H1 (cell line): Measurements from ENCODE around the gene OSBP2. TPM values are rescaled to one million over a fixed set of nuclear protein-coding genes. Genes with fewer than 3 reads are reported as not detected.

Experiments
- CTCF ChIA-PET: fragments of 300-600 bp; sonication (Branson Sonifier 250); formaldehyde crosslinking; loops from one replicate; lab custom pipeline; 2021; ENCODE audit not compliant: partially characterized antibody; lab: Charles Lee
- POLR2A ChIA-PET: fragments of 300-600 bp; sonication (Branson Sonifier 250); formaldehyde crosslinking; loops from one replicate; lab custom pipeline; 2021; ENCODE audit warnings: inconsistent platforms; ENCODE audit not compliant: partially characterized antibody; lab: Charles Lee
- DNase-seq, 2 experiments: peaks; one replicate each; pipeline versions ENCODE4 v3.0.0 to v3.0.0-alpha.2; 2010 to 2022; ENCODE audit warnings: low spot score in 2 of 2, low read depth in 1 of 2, mixed read lengths in 1 of 2
- FAIRE-seq: peaks from 2 replicates; lab custom pipeline; 2011; peaks lifted over from hg19 to GRCh38; lab: Jason Lieb, UNC
- H2AFZ ChIP-seq: 2 replicates; pipeline ENCODE4 v1.8.1; 2012; ENCODE audit warnings: low read length, inconsistent platforms
- H2AK5ac ChIP-seq: 2 replicates; pipeline ENCODE4 v1.6.1; 2013; ENCODE audit warnings: low read depth, low read length
- H2BK120ac ChIP-seq: replicated peaks from 2 replicates; pipeline ENCODE3; 2013; ENCODE audit warnings: low read depth, low read length, inconsistent platforms
- H2BK12ac ChIP-seq: 2 replicates; pipeline ENCODE4 v1.6.1; 2013; ENCODE audit warnings: low read depth, low read length
- H2BK15ac ChIP-seq: 2 replicates; pipeline ENCODE4 v1.6.1; 2013; ENCODE audit warnings: low read length
- H2BK20ac ChIP-seq: 2 replicates; pipeline ENCODE4 v1.6.1; 2013; ENCODE audit warnings: low read length
- H2BK5ac ChIP-seq: 2 replicates; pipeline ENCODE4 v1.6.1; 2013; ENCODE audit warnings: low read depth, low read length
- H3K14ac ChIP-seq: 2 replicates; pipeline ENCODE4 v1.6.1; 2013; ENCODE audit warnings: inconsistent platforms; ENCODE audit not compliant: insufficient read length
- H3K18ac ChIP-seq: 2 replicates; pipeline ENCODE4 v1.6.1; 2013; ENCODE audit warnings: low read length; ENCODE audit errors: extremely low read depth
- H3K23ac ChIP-seq: 2 replicates; pipeline ENCODE4 v1.6.1; 2013; ENCODE audit warnings: inconsistent platforms; ENCODE audit not compliant: insufficient read length
- H3K23me2 ChIP-seq: 2 replicates; pipeline ENCODE4 v1.6.1; 2013; ENCODE audit warnings: low read depth, low read length
- H3K27ac ChIP-seq: 2 replicates; pipeline ENCODE4 v1.6.1; 2011; ENCODE audit warnings: low read depth, low read length, inconsistent platforms
- H3K27me3 ChIP-seq, 4 experiments: replicated peaks in 1 of 4; 1 replicate in 1 of 4; 2 replicates in 3 of 4; pipeline versions ENCODE4 v1.6.1 to v1.8.1; 2011 to 2013; ENCODE audit warnings: low read length in 3 of 4, mild to moderate bottlenecking in 3 of 4, inconsistent platforms in 2 of 4, mixed read lengths in 2 of 4, moderate library complexity in 1 of 4; ENCODE audit not compliant: control insufficient read depth in 3 of 4, insufficient read depth in 3 of 4; ENCODE audit errors: extremely low read depth in 1 of 4
- H3K36me3 ChIP-seq, 4 experiments: 2 replicates each; pipeline versions ENCODE4 v1.6.1 to v1.8.1; 2011 to 2013; ENCODE audit warnings: mild to moderate bottlenecking in 4 of 4, low read length in 3 of 4, moderate library complexity in 2 of 4, control low read depth in 1 of 4, inconsistent platforms in 1 of 4; ENCODE audit not compliant: insufficient read depth in 4 of 4, control insufficient read depth in 2 of 4
- H3K4ac ChIP-seq: replicated peaks from 2 replicates; pipeline ENCODE3; 2013; ENCODE audit warnings: low read length, low read depth, mixed read lengths, inconsistent platforms; ENCODE audit not compliant: insufficient read length
- H3K4me1 ChIP-seq, 4 experiments: replicated peaks in 1 of 4; 1 replicate in 1 of 4; 2 replicates in 3 of 4; pipeline versions ENCODE4 v1.6.1 to v1.8.1; 2011 to 2013; ENCODE audit warnings: low read length in 3 of 4, inconsistent platforms in 2 of 4, mixed read lengths in 1 of 4; ENCODE audit not compliant: insufficient read depth in 4 of 4, control insufficient read depth in 3 of 4
- H3K4me2 ChIP-seq, 2 experiments: 2 replicates each; pipeline versions ENCODE4 v1.6.1 to v1.8.1; 2011 to 2013; ENCODE audit warnings: low read depth in 2 of 2, low read length in 2 of 2, control low read depth in 1 of 2, inconsistent platforms in 1 of 2, mild to moderate bottlenecking in 1 of 2; ENCODE audit not compliant: insufficient read depth in 1 of 2
- H3K4me3 ChIP-seq, 4 experiments: fragments of 200-600, 300-600 bp in 1 of 4; sonication (generic), shearing (Covaris generic), sonication (Bioruptor Twin) in 1 of 4; 2 replicates each; pipeline versions ENCODE4 v1.5.1 to v1.8.1; 2011 to 2016; ENCODE audit warnings: low read length in 4 of 4, low read depth in 3 of 4, control low read depth in 2 of 4, inconsistent platforms in 2 of 4, mild to moderate bottlenecking in 2 of 4, mixed read lengths in 1 of 4, moderate library complexity in 1 of 4; ENCODE audit not compliant: insufficient read depth in 2 of 4; ENCODE audit errors: extremely low read depth in 1 of 4
- H3K56ac ChIP-seq: replicated peaks from 2 replicates; pipeline ENCODE3; 2013; ENCODE audit warnings: low read depth, mild to moderate bottlenecking, mixed read lengths, low read length, inconsistent platforms; ENCODE audit not compliant: insufficient read length
- H3K79me1 ChIP-seq: 2 replicates; pipeline ENCODE4 v1.6.1; 2013; ENCODE audit warnings: low read depth, low read length, control low read depth
- H3K79me2 ChIP-seq, 2 experiments: 2 replicates each; pipeline versions ENCODE4 v1.6.1 to v1.8.1; 2012 to 2013; ENCODE audit warnings: low read length in 2 of 2, mild to moderate bottlenecking in 2 of 2, inconsistent platforms in 1 of 2; ENCODE audit not compliant: insufficient read depth in 2 of 2, control insufficient read depth in 1 of 2
- H3K9ac ChIP-seq, 4 experiments: replicated peaks in 1 of 4; 1 replicate in 1 of 4; 2 replicates in 3 of 4; pipeline versions ENCODE4 v1.6.1 to v1.8.1; 2011 to 2013; ENCODE audit warnings: low read depth in 3 of 4, low read length in 3 of 4, control low read depth in 2 of 4, mild to moderate bottlenecking in 2 of 4, moderate library complexity in 2 of 4, inconsistent platforms in 1 of 4; ENCODE audit errors: extremely low read depth in 1 of 4
- H3K9me3 ChIP-seq, 2 experiments: 2 replicates each; pipeline versions ENCODE4 v1.6.1 to v1.8.1; 2012 to 2013; ENCODE audit warnings: mild to moderate bottlenecking in 2 of 2, moderate library complexity in 2 of 2, control low read depth in 1 of 2, inconsistent platforms in 1 of 2, low read depth in 1 of 2, low read length in 1 of 2, mixed read lengths in 1 of 2; ENCODE audit not compliant: insufficient read depth in 2 of 2
- H4K20me1 ChIP-seq, 2 experiments: replicated peaks in 1 of 2; 2 replicates each; pipeline versions ENCODE3 to v1.8.1; 2011 to 2013; ENCODE audit warnings: inconsistent platforms in 2 of 2, low read length in 2 of 2, mild to moderate bottlenecking in 1 of 2; ENCODE audit not compliant: insufficient read depth in 2 of 2, control insufficient read depth in 1 of 2
- H4K5ac ChIP-seq: 2 replicates; pipeline ENCODE4 v1.6.1; 2013; ENCODE audit warnings: low read length, low read depth, mixed read lengths, inconsistent platforms; ENCODE audit not compliant: insufficient read length
- H4K8ac ChIP-seq: 2 replicates; pipeline ENCODE4 v1.8.0; 2013; ENCODE audit warnings: mild to moderate bottlenecking, moderate library complexity, low read length, inconsistent platforms; ENCODE audit not compliant: insufficient read depth; ENCODE audit errors: extremely low read depth
- H4K91ac ChIP-seq: replicated peaks from 2 replicates; pipeline ENCODE3; 2013; ENCODE audit warnings: low read length, mixed read lengths, inconsistent platforms; ENCODE audit not compliant: insufficient read length
- BACH1 ChIP-seq: IDR thresholded peaks from 2 replicates; pipeline ENCODE4 v1.6.1; 2012; ENCODE audit warnings: low read length, improper control_type of control experiment
- BRCA1 ChIP-seq: IDR thresholded peaks from 2 replicates; pipeline ENCODE4 v1.6.1; 2012; ENCODE audit warnings: low read depth, low read length, improper control_type of control experiment
- HDAC2 ChIP-seq, 2 experiments: fragments of 300-600 bp in 1 of 2; sonication (generic) in 1 of 2; IDR thresholded peaks; 2 replicates each; pipeline ENCODE4 v1.6.1; 2011 to 2012; ENCODE audit warnings: low read depth in 2 of 2, low read length in 2 of 2, mild to moderate bottlenecking in 2 of 2, moderate library complexity in 2 of 2, borderline replicate concordance in 1 of 2, inconsistent platforms in 1 of 2
- KDM4A ChIP-seq: IDR thresholded peaks from one replicate; pipeline ENCODE4 v1.7.1; 2012; ENCODE audit warnings: low read depth, mild to moderate bottlenecking, moderate library complexity, low read length, inconsistent platforms; ENCODE audit not compliant: severe bottlenecking
- MAFK ChIP-seq: IDR thresholded peaks from 2 replicates; pipeline ENCODE4 v1.6.1; 2012; ENCODE audit warnings: low read depth, mild to moderate bottlenecking, improper control_type of control experiment, low read length
- RXRA ChIP-seq: IDR thresholded peaks from 2 replicates; pipeline ENCODE4 v1.6.1; 2011; ENCODE audit warnings: low read depth, mild to moderate bottlenecking, low read length, moderate library complexity; ENCODE audit not compliant: insufficient read depth
- SIX5 ChIP-seq: IDR thresholded peaks from 2 replicates; pipeline ENCODE4 v1.6.1; 2011; ENCODE audit warnings: mild to moderate bottlenecking, low read depth, low read length
- TAF7 ChIP-seq: optimal IDR thresholded peaks from 2 replicates; pipeline ENCODE3; 2011; ENCODE audit warnings: low read depth, mild to moderate bottlenecking, inconsistent platforms, low read length, moderate library complexity, borderline replicate concordance
- TBP ChIP-seq: IDR thresholded peaks from 2 replicates; pipeline ENCODE4 v1.6.1; 2011; ENCODE audit warnings: low read depth, low read length, improper control_type of control experiment
- TCF12 ChIP-seq: IDR thresholded peaks from 2 replicates; pipeline ENCODE4 v1.6.1; 2011; ENCODE audit warnings: low read depth, mild to moderate bottlenecking, low read length
- WGBS, 2 experiments: shearing (Covaris generic) in 1 of 2; methylation state at CpG; one replicate each; pipeline versions ENCODE4 v1.1.6 to v1.1.7; 2013 to 2015; ENCODE audit warnings: low lambda C conversion rate in 2 of 2, mixed read lengths in 2 of 2, inconsistent platforms in 1 of 2, low coverage in 1 of 2, missing lambda C conversion rate in 1 of 2; ENCODE audit not compliant: insufficient replicate concordance in 2 of 2, insufficient coverage in 1 of 2, insufficient read length in 1 of 2; ENCODE audit errors: extremely low coverage in 1 of 2, missing lambda C conversion rate in 1 of 2; 5-methylcytosine and 5-hydroxymethylcytosine counted together
- polyA plus RNA-seq, 7 experiments: library from polyadenylated mRNA; depleted of rRNA in 3 of 7; stranded (reverse) in 5 of 7; unstranded in 2 of 7; fragments of >200 nt in 5 of 7; fragments of 200-250 nt in 2 of 7; gene quantifications; 1 replicate in 5 of 7; 2 replicates in 1 of 7; 4 replicates in 1 of 7; pipeline versions ENCODE4 v1.2.1 to v1.2.3, GENCODE V29; 2011 to 2013; ENCODE audit warnings: missing spikeins in 2 of 7, mixed read lengths in 2 of 7
- total RNA-seq: library from RNA; stranded (reverse); fragmentation: NEBNext Ultra II Directional; extraction: Animal tissue kit (Norgen Biotek cat#: 25700); gene quantifications from 2 replicates; pipeline ENCODE4 v1.2.1, GENCODE V29; 2021
- TF ChIP-seq, protein P1 (sequence below): IDR thresholded peaks from 2 replicates; pipeline ENCODE4 v1.6.1; 2011; ENCODE audit warnings: low read length, improper control_type of control experiment

Gene OSBP2
- total and polyA plus RNA-seq, 2 of the 8 experiments (the other 6 are each of a cell fraction or from before 2014, with no cell fraction given) = 3.4 to 3.7 TPM

DNA sequence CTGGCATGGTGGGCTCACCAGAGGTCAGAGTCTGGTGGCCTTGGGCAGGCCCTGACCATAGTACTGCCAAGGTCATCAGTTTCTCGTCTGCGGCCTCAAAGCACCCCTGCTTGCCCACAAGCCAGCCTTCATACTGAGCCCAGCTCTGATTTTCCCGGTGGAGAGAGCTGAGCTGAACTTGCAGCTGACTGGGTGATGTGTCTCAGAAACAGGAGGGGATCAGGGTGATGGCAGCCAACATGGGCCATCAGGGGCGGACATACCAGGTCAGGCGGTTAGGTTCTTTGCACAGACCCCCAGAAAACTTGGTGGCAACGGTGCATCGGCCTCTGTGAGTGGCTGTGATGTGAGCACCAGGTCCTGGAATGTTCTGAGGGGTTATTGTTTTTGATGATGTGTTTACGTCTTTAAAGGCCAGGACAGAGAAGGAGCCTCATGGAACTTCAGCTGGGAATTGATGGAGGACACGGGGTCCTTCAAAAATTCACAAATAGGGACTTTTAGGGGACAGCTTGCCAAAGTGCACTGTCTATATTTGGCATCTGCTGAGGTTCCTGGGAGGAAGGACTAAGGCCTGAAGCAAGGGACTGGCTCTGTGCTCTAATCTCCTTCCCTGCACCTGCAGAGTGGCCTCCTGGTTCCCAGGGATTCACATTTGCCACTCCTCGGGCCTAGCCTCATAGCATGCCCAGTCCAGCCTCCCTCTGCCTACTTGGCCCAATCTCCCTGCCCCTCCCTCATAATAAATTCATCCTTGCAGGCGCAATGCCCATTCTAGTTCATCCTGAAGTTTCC is 131.2 kb downstream of the OSBP2 start:
- H3K4ac ChIP-seq = no peak overlapping the region
- DNase-seq (peak in 1 of 2 experiments; percentile 32), FAIRE-seq (no peak)
- H3K79me2 ChIP-seq = no peaks in the 10 kb centered on the region
- H2BK120ac ChIP-seq = no peak overlapping the region
- H3K4me1 ChIP-seq = peaks cover 0 to 3% (median 1%) of the 10 kb centered on the region in 4 experiments; a peak in 4 of 7 replicates
- no peaks in the 10 kb centered on the region for H3K36me3 ChIP-seq
- no peaks in the 10 kb centered on the region; the same call in 1 of the 2 replicates for H3K79me1 ChIP-seq
- no peak overlapping the region for H3K56ac ChIP-seq
- H2BK5ac ChIP-seq = no peak overlapping the region
- ChIA-PET POLR2A (no interaction called here), CTCF (no interaction called here)
- no peak overlapping the region for H2BK15ac ChIP-seq
- H4K8ac ChIP-seq = no peak overlapping the region
- no peak overlapping the region for H3K27ac ChIP-seq
- H3K18ac ChIP-seq = no peak overlapping the region; the same call in 1 of the 2 replicates
- no peaks in the 10 kb centered on the region for H4K20me1 ChIP-seq
- 87% methylated on average over 11 of the region's 11 CpGs; no CpG with 5 or more reads in 1 of the 2 experiments for WGBS, 2 experiments
- H3K4me3 ChIP-seq = no peak overlapping the region
- peaks cover 2 to 34% (median 23%) of the 10 kb centered on the region in 4 experiments for H3K27me3 ChIP-seq
- H3K4me2 ChIP-seq = no peak overlapping the region
- H2BK12ac ChIP-seq = no peak overlapping the region
- H3K14ac ChIP-seq = no peak overlapping the region
- no peak overlapping the region for H3K9ac ChIP-seq
- no peak overlapping the region for H4K91ac ChIP-seq
- H3K9me3 ChIP-seq = no peaks in the 10 kb centered on the region
- H2AK5ac ChIP-seq = no peak overlapping the region
- no peak overlapping the region for H3K23ac ChIP-seq
- H4K5ac ChIP-seq = no peak overlapping the region
- no peak overlapping the region for H2AFZ ChIP-seq
- peaks cover 7% of the 10 kb centered on the region; the same call in 1 of the 2 replicates for H3K23me2 ChIP-seq
- no peak overlapping the region for H2BK20ac ChIP-seq
- TF ChIP-seq BACH1 (no peak), MAFK (no peak), SIX5 (no peak), RXRA (no peak), HDAC2 (IDR thresholded peaks at IDR 0.05; ENCODE audit: borderline replicate concordance in 1 of 2, low read depth in 2 of 2, low read length in 2 of 2) (no peak), BRCA1 (no peak), TBP (no peak), KDM4A (no peak), TAF7 (no peak), TCF12 (no peak)
- TF ChIP-seq, protein P1, sequence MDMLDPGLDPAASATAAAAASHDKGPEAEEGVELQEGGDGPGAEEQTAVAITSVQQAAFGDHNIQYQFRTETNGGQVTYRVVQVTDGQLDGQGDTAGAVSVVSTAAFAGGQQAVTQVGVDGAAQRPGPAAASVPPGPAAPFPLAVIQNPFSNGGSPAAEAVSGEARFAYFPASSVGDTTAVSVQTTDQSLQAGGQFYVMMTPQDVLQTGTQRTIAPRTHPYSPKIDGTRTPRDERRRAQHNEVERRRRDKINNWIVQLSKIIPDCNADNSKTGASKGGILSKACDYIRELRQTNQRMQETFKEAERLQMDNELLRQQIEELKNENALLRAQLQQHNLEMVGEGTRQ = no peak
